ENCODE data around the gene PNN.
"Not testable (repeated sequence)": the region's sequence is repeated elsewhere in the genome, so short reads cannot be mapped to it uniquely, and the experiment has no call there.

The PNN gene

DNA sequence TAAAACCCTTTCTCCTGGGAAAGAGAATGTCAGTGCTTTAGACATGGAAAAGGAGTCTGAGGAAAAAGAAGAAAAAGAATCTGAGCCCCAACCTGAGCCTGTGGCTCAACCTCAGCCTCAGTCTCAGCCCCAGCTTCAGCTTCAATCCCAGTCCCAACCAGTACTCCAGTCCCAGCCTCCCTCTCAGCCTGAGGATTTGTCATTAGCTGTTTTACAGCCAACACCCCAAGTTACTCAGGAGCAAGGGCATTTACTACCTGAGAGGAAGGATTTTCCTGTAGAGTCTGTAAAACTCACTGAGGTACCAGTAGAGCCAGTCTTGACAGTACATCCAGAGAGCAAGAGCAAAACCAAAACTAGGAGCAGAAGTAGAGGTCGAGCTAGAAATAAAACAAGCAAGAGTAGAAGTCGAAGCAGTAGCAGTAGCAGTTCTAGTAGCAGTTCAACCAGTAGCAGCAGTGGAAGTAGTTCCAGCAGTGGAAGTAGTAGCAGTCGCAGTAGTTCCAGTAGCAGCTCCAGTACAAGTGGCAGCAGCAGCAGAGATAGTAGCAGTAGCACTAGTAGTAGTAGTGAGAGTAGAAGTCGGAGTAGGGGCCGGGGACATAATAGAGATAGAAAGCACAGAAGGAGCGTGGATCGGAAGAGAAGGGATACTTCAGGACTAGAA is 6.1 kb downstream of the PNN start:
- no peak for DNase-seq (ENCODE audit: low read depth, low spot score)

DNA sequence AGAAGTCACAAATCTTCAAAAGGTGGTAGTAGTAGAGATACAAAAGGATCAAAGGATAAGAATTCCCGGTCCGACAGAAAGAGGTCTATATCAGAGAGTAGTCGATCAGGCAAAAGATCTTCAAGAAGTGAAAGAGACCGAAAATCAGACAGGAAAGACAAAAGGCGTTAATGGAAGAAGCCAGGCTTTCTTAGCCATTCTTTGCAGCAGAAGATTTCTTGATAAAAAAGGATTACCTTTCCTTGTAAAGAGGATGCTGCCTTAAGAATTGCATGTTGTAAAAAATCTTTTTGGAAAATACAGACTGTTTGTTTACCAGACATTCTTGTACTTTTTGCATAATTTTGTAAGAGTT is 6.6 kb downstream of the PNN start:
- DNase-seq (ENCODE audit: low read depth, low spot score), result no peak

DNA sequence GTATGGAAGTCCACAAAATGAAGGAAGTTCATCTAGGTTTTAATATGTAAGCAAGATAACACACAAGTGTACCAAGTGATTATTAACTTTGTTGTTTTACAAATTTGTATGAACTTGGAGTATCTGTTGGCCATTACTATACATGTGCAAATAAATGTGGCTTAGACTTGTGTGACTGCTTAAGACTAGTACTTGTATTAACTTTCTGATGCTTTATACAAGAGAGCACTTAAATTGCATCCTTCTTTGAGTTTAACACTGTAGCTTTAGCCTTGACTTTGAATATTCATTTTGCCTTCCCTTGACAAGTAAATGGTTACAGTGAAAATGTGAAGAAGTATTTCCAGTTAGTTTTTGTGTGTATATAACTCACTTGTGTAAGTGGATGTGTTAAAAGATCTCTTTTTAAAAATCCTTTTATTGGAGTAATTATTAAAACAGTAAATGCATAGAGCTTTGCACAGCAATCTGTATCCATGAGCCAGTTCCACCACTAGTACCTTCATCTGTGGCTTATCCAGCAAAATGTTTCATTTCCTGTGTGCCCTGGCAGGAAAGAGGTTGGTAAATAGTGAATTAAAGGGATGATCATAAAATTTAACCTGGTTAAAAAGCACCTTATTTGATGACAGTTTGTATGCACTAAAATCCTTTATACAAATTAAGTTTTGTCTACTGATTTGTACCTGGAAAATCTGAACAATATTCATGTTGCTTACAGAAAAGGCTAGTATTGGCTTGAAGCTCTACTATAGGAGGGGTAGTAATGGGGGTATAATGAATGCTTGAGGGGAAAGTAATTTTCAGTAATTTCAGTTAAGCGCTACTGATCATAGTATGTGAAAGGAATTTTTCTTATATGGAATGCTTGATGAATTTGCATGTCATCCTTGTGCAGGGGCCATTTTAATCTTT is 8.0 kb downstream of the PNN start:
- DNase-seq (ENCODE audit: low read depth, low spot score), result no peak

- DNase-seq (ENCODE audit: low read depth, low spot score), result not testable (repeated sequence)
These were observed 8.6 kb downstream of the PNN start for GRCh38 chr14:39183685-39184003.

- DNase-seq (ENCODE audit: low read depth, low spot score), result no peak
These were observed 9.7 kb downstream of the PNN start for GRCh38 chr14:39184628-39185255.

- DNase-seq (ENCODE audit: low read depth, low spot score), result no peak
These were observed 10.4 kb downstream of the PNN start for GRCh38 chr14:39185256-39186049.

GRCh38 chr14:39186941-39187525 is 12.0 kb downstream of the PNN start:
- DNase-seq (ENCODE audit: low read depth, low spot score), result no peak

- DNase-seq (ENCODE audit: low read depth, low spot score), result no peak
These were observed 28.9 kb downstream of the PNN start for GRCh38 chr14:39203659-39204606.

GRCh38 chr14:39207430-39207829 is 32.4 kb downstream of the PNN start:
- DNase-seq (ENCODE audit: low read depth, low spot score), result not testable (repeated sequence)

DNA sequence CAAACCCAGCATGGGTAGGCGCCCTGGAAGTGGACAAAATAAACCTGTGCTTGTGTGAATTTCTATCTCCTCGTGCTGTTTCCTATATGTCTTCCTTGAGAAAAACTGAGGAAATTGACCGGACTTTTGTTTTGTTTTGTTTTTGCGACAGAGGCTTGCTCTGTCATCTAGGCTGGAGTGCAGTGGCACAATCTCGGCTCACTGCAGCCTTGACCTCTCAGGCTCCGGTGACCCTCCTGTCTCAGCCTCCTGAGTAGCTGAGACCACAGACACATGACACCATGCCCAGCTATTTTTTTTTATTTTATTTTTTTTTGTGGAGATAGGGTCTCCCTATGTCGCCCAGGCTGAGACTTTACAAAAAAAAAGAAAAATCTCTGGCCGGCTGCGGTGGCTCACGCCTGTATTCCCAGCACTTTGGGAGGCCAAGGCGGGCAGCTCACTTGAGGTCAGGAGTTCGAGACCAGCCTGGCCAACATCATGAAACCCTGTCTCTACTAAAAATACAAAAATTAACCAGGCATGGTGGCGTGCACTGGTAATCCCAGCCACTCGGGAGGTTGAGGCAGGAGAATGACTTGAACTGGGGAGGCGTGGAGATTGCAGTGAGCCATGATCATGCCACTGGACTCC is 36.2 kb downstream of the PNN start:
- DNase-seq (ENCODE audit: low read depth, low spot score), result no peak

- no peak for DNase-seq (ENCODE audit: low read depth, low spot score)
These were observed 37.0 kb downstream of the PNN start for GRCh38 chr14:39212034-39212433.

DNA sequence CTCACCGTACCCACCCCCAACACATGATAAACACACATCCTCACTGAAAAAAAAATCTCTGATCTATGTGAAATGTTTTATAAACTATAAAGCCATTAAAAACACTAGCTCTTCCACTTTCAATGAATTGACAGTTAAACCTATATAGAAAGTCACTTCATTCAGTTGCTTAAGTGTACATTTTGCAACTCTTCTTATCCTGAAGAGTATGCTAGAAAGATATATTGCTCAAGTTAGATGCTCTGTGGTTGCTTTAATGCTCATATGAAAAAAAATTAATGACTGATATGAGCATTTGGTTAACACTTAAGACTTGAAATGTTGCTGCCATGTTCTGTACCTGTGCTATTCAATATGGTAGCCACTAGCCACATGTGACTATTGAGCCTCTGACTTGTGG is 37.6 kb downstream of the PNN start:
- no peak for DNase-seq (ENCODE audit: low read depth, low spot score)

DNA sequence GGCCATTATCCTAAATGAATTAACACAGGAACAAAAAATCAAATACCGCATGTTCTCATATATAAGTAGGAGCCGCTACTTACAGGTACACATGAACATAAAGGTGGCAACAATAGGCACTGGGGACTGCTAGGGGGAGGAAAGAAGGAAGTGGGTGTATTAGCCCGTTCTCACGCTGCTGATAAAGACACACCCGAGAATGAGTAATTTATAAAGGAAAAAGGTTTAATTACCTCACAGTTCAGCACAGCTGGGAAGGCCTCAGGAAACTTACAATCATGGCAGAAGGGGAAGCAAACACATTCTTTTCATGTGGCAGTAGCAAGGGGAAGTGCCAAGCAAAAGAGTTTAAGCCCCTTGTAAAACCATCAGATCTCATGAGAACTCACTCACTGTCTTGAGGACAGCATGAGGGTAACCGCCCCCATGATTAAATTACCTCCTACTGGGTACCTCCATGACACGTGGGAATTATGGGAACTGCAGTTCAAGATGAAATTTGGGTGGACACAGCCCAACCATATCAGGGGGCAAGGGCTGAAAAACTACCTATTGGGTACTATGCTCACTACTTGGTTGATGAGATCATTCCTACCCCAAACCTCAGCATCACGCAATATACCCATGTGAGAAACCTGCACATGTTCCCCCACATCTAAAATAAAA is 42.3 kb downstream of the PNN start:
- no peak for DNase-seq (ENCODE audit: low read depth, low spot score)

DNA sequence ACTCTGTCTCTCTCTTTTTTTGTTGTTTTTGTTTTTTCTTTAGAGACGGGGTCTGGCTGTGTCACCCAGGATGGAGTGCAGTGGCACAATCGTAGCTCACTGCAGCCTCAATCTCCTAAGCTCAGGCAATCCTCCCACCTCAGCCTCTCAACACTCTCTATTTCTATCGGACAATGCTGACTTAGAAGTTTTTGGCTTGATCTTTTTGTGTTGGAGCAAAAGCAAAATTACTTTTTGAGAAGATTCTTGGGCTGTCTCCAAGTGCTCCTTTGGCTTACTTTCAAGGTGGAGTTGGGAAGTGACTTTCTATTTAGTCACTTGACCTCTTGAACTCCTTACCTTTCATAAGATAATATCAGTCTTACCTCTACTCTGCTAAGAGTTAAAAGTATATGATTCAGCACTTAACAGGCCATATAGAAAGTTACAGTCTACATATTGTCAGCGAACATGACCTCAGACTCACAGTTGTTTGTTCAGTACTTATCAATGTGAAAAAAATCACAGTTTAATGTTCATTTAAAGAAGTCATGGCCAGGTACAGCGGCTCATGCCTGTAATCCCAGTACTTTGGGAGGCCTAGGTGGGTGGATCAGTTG is 43.2 kb downstream of the PNN start:
- no peak for DNase-seq (ENCODE audit: low read depth, low spot score)

- DNase-seq (ENCODE audit: low read depth, low spot score), result no peak
These were observed 44.0 kb downstream of the PNN start for GRCh38 chr14:39219075-39219499.

- not testable (repeated sequence) for DNase-seq (ENCODE audit: low read depth, low spot score)
These were observed 45.4 kb downstream of the PNN start for GRCh38 chr14:39220473-39220872.

DNA sequence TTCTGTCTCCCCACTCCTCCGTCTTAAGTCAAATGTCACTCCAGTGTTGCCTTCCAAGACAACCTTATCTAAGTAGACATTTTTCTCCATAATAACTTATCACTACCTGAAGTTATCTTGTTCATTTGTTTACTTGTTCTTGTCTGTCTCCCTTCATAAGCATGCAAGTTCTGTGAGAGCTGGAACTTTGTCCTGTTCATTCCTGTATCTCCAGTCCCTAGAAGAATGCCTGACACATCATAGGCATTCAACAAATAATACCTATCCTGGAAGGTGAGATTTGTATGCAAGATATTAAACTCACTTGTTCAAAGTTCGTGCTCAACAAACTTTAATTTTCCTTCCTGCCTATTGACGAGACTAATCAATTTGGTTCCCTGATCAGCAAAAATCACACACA is 53.0 kb downstream of the PNN start:
- no peak for DNase-seq (ENCODE audit: low read depth, low spot score)

DNA sequence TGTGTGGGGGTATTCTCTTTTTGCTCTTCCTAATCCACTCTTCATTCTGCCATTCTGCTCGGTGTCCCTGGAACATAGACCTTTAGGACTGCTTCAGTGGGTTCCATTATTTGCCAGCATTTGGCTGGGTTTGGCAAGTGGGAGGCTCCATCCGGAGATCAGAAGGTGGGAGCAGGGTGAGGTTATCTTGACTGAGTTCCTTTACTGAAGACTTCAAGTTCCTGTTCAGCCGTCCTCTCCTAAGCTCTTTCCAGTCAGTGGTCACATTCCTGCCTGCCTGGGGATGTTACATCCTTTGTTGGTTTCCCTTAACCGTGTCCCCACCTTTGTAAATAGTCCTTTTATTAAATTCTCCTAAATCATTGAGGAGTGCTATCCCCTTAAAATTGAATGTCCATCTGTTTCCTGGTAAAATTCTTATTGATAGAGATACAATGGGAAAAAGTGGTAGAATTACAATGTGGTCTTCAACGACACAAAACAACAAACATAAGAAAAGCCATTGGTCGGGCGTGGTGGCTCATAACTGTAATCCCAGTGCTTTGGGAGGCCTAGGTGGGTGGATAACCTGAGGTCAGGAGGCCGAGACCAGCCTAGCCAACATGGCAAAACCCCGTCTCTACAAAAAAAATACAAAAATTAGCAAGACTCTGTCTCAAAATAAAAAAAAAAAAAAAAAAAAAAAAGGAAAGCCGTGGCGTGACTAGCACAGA is 53.6 kb downstream of the PNN start:
- no peak for DNase-seq (ENCODE audit: low read depth, low spot score)

DNA sequence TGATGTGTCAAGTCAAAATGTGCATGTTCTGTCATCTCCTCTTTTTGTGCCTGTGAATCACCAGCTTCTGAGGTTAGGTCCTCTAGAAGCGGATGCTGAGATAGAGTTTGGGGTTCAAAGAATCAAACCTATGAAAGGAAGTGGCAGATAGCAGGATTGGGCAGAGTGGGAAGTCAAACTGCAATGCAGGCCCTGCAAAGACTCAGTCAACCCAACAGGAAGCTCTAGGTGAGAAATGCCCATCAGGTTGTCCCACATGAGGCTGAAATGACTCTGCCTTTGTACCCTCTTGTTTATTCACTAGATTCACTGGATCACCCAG is 54.1 kb downstream of the PNN start:
- no peak for DNase-seq (ENCODE audit: low read depth, low spot score)
